Lower lobe of right lung (tissue), 2 donors: ENCODE results near the gene MYOC. TPM values are rescaled to one million over a fixed set of nuclear protein-coding genes. Genes with fewer than 3 reads are reported as not detected.
"Not testable (repeated sequence)": the region's sequence is repeated elsewhere in the genome, so short reads cannot be mapped to it uniquely, and the experiment has no call there.

Experiments used
- ATAC-seq, 2 donors: fragments of 200-7000 bp; cut with Tn5 transposase; one replicate each; pipeline ENCODE4 v1.9.1; 2020 to 2022; ENCODE audit warnings: mild to moderate bottlenecking in 2 of 2, moderate library complexity in 2 of 2
- DNase-seq: peaks from one replicate; pipeline ENCODE4 v3.0.0-alpha.2; 2020
- H3K27ac ChIP-seq: fragments of 200-600 bp; one replicate; pipeline ENCODE4 v1.8.0; 2022
- H3K27me3 ChIP-seq: fragments of 200-600 bp; one replicate; pipeline ENCODE4 v1.8.0; 2022; ENCODE audit warnings: low read depth
- H3K36me3 ChIP-seq: fragments of 200-600 bp; one replicate; pipeline ENCODE4 v1.8.0; 2022; ENCODE audit warnings: mild to moderate bottlenecking
- H3K4me1 ChIP-seq: fragments of 200-600 bp; one replicate; pipeline ENCODE4 v1.8.0; 2022
- H3K4me3 ChIP-seq: fragments of 200-600 bp; one replicate; pipeline ENCODE4 v1.8.0; 2022; ENCODE audit warnings: mild to moderate bottlenecking
- H3K9me3 ChIP-seq: fragments of 200-600 bp; one replicate; pipeline ENCODE4 v1.8.0; 2022
- CTCF ChIP-seq: fragments of 200-600 bp; IDR thresholded peaks from one replicate; pipeline ENCODE4 v1.8.0; 2022; ENCODE audit warnings: antibody characterized with exemption, mild to moderate bottlenecking
- intact Hi-C: fragments of 100-400 bp; cut with DNase I; formaldehyde crosslinking; loops from one replicate; pipeline ENCODE4 v1.11.0; 2022
- total RNA-seq: library from RNA; stranded (reverse); fragmentation: NEBNext Ultra II Directional; extraction: Animal tissue kit (Norgen Biotek cat#: 25700); gene quantifications from one replicate; pipeline ENCODE4 v1.2.1, GENCODE V29; 2021
- donor health status: DM: no; HTN: yes; CAD: no; lungs with severe emphysema.

Gene MYOC
- total RNA-seq, 1 donor from 2014 or later, result 3.2 TPM

- no peak for TF ChIP-seq CTCF
- Histone ChIP-seq H3K27me3 (no peaks in the 10 kb centered on the region), H3K36me3 (no peaks in the 10 kb centered on the region), H3K4me3 (no peak overlapping the region), H3K9me3 (no peaks in the 10 kb centered on the region), H3K27ac (no peak overlapping the region), H3K4me1 (no peaks in the 10 kb centered on the region)
- DNase-seq (no peak), ATAC-seq (no peak)
- intact Hi-C loops, result no loop called here
Observed at GRCh38 chr1:171625225-171625624, 27.3 kb downstream of the MYOC start.

GRCh38 chr1:171623651-171624331 is 28.7 kb downstream of the MYOC start:
- H3K4me1 ChIP-seq, result no peaks in the 10 kb centered on the region
- no peak for TF ChIP-seq CTCF
- no peaks in the 10 kb centered on the region for H3K9me3 ChIP-seq
- DNase-seq (no peak), ATAC-seq (no peak)
- H3K27me3 ChIP-seq, result no peaks in the 10 kb centered on the region
- no peaks in the 10 kb centered on the region for H3K36me3 ChIP-seq
- no peak overlapping the region for H3K4me3 ChIP-seq
- no peak overlapping the region for H3K27ac ChIP-seq
- intact Hi-C loops, result no loop called here

GRCh38 chr1:171622152-171622462 is 30.4 kb downstream of the MYOC start, which contains the start of gene MYOCOS:
Gene MYOCOS, plus strand, starts transcription at chr1:171622243. Its CDS starts 1,641 bp downstream, at chr1:171623884.
- no peaks in the 10 kb centered on the region for H3K9me3 ChIP-seq
- no peaks in the 10 kb centered on the region for H3K36me3 ChIP-seq
- no peak within 1 kb of the TSS for H3K4me3 ChIP-seq
- DNase-seq (no peak), ATAC-seq (no peak)
- intact Hi-C loops, result no loop called here
- no peaks in the 10 kb centered on the region for H3K27me3 ChIP-seq
- H3K27ac ChIP-seq, result no peak within 1 kb of the TSS
- TF ChIP-seq CTCF, result no peak
- H3K4me1 ChIP-seq, result no peaks in the 10 kb centered on the region

- H3K4me1 ChIP-seq, result no peaks in the 10 kb centered on the region
- TF ChIP-seq CTCF, result no peak
- H3K9me3 ChIP-seq, result no peaks in the 10 kb centered on the region
- H3K4me3 ChIP-seq, result no peak overlapping the region
- ATAC-seq (no peak), DNase-seq (no peak)
- intact Hi-C loops, result no loop called here
- H3K27ac ChIP-seq, result no peak overlapping the region
- no peaks in the 10 kb centered on the region for H3K27me3 ChIP-seq
- no peaks in the 10 kb centered on the region for H3K36me3 ChIP-seq
Observed at GRCh38 chr1:171616586-171616985, 35.9 kb downstream of the MYOC start.

- ATAC-seq, result not testable (repeated sequence)
Observed at GRCh38 chr1:171615122-171615906, 37.2 kb downstream of the MYOC start.

GRCh38 chr1:171613282-171613681 is 39.2 kb downstream of the MYOC start:
- intact Hi-C loops, result no loop called here

More at GRCh38 chr1:171615122-171615906, 37.2 kb downstream of the MYOC start:
- H3K27me3 ChIP-seq, DNase-seq, H3K4me3 ChIP-seq, H3K4me1 ChIP-seq, H3K27ac ChIP-seq, intact Hi-C loops, H3K36me3 ChIP-seq, H3K9me3 ChIP-seq: not testable (repeated sequence)

More at GRCh38 chr1:171613282-171613681, 39.2 kb downstream of the MYOC start:
- TF ChIP-seq CTCF, result no peak
- no peaks in the 10 kb centered on the region for H3K36me3 ChIP-seq
- H3K9me3 ChIP-seq, result no peaks in the 10 kb centered on the region
- DNase-seq, result no peak
- H3K4me1 ChIP-seq, result no peaks in the 10 kb centered on the region
- H3K4me3 ChIP-seq, result no peak overlapping the region
- ATAC-seq, result no peak
- no peak overlapping the region for H3K27ac ChIP-seq
- H3K27me3 ChIP-seq, result no peaks in the 10 kb centered on the region
